Measurements from ENCODE around the gene OTUD7B.
"Not testable (repeated sequence)": the region's sequence is repeated elsewhere in the genome, so short reads cannot be mapped to it uniquely, and the experiment has no call there.

The OTUD7B gene

DNA sequence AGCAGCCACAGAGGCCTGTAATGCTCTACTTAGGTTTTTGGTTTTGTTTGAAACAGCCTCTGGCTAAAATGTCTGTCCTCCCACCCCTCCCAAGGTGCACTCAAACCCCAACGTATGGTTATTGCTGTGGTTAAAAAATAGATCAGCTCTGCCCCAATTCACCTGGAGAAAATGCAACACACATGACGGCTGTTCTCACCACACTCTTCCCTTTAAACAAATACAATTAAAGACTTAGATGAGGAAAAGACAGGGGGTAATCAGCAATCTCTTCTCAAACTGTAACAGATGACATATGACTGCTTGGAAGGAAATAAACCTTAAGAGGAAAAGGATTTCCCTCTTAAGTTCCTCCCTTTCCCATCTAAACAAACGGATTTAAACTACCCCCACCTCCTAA lies 67.6 kb downstream of the OTUD7B start:
- no peak for FAIRE-seq

DNA sequence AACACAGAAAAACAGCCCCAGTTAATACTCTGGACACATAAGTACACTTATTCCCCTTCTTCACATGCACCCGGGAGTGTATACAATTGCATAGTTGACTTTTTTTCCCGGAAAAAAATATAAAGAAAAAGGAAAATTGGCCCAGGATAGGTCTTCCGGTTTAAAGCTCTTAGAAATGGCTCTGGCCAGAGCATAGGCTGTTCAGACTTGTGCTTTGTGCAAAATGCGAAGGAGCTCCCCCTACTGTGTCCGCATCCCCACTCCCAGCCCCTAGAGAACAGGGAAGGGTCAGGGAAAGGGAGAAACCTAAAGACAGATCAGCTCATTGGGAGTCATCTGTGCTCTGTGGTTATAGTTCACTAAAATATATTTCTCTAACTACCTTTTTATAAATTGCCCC lies 68.3 kb downstream of the OTUD7B start:
- FAIRE-seq, result no peak

DNA sequence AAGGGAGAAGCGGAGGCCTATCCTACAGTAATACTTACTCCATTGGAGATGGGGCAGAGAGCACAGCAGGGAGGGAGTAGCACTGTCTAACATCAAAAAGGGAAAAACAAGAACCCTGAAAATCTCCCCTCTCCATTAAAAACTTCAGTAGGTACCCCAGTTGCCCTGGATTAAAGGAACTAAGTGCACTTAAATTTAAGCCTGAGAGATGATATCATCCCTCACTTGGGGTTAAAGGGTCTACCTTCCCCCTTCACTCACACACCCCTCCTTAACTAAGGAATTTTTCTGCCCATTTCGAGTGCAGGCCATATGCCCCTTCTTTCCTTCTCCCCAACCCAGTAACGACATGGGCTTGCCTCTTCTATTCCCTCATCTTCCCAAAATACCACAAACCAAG lies 70.1 kb downstream of the OTUD7B start:
- no peak for FAIRE-seq

DNA sequence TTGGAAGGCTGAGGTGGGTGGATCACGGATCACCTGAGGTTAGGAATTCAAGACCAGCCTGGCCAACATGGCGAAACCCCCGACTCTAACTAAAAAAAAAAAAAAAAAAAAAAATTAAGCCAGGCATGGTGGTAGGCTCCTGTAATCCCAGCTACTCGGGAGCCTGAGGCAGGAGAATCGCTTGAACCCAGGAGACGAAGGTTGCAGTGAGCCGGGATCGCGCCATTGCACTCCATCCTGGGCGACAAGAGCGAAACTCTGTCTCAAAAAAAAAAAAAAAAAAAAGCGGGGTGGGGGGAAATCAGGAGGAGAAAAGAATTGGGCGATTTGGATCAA lies 71.9 kb downstream of the OTUD7B start:
- not testable (repeated sequence) for FAIRE-seq

GRCh38 chr1:149937759-149938158 lies 72.8 kb downstream of the OTUD7B start:
- FAIRE-seq, result no peak

GRCh38 chr1:149936992-149937705 lies 73.4 kb downstream of the OTUD7B start:
- FAIRE-seq, result no peak

GRCh38 chr1:149936170-149936991 lies 74.1 kb downstream of the OTUD7B start, which contains the start of gene MTMR11:
MTMR11 (minus strand) TSS chr1:149936879; CDS start chr1:149936647, 232 bp downstream.
- no peak for FAIRE-seq

DNA sequence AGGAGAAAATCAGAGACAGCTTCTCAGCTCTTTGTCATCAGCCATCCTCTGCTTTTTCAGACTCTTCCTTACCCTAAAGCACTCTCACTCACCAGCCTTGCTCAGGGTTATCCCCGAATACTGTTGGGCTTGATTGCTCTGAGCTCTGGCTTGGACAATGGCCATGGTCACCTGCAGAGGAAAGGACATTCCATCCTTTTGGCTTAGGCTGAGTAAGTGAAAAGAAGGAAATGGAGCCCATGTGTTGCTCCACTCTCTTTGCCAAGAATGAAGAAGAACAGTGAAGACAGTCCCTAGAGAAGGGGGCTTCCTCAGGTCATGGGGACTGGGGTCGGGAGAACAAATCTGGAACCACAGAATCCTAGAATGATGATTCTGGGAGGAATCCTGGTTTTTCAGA lies 76.2 kb downstream of the OTUD7B start:
- no peak for FAIRE-seq

GRCh38 chr1:149933208-149933607 lies 77.3 kb downstream of the OTUD7B start:
- FAIRE-seq, result no peak

- FAIRE-seq, result no peak
Observed at GRCh38 chr1:149932474-149932873, 78.1 kb downstream of the OTUD7B start.

GRCh38 chr1:149931212-149931790 lies 79.2 kb downstream of the OTUD7B start:
- no peak for FAIRE-seq

DNA sequence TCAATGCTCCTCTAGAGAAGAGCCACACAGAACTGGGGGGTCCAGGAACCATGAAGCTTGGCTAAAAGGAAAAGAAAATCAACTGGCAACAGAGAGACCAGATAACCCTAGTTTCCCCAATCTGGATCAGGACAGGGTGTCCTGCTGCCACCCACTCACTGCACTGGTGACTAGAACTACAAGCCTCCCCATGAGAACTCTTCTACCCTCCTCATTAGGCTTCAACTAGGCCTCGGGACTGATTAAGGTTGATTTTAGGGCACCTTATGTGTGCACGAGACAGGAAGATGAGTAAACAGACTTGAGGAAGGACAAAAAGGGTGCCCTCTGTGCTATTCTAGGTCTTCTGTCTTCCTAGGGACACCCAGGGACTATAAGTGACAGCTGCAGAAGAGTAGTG lies 80.7 kb downstream of the OTUD7B start:
- no peak for FAIRE-seq

DNA sequence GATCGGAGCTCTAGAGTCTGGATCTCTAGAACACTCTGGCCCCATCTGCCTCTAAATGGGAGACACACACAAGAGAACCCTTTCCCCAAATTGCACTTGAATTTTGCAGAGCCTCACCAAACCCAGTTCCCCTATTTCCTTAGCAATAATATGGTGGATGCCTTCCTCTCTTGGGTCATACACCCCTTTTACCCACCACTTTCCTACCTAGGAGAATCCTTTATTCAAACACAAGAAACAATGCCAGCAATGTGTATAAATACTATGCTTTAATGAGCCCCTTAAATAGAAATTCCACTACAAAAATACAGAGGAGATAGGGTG lies 82.2 kb downstream of the OTUD7B start:
- no peak for FAIRE-seq

DNA sequence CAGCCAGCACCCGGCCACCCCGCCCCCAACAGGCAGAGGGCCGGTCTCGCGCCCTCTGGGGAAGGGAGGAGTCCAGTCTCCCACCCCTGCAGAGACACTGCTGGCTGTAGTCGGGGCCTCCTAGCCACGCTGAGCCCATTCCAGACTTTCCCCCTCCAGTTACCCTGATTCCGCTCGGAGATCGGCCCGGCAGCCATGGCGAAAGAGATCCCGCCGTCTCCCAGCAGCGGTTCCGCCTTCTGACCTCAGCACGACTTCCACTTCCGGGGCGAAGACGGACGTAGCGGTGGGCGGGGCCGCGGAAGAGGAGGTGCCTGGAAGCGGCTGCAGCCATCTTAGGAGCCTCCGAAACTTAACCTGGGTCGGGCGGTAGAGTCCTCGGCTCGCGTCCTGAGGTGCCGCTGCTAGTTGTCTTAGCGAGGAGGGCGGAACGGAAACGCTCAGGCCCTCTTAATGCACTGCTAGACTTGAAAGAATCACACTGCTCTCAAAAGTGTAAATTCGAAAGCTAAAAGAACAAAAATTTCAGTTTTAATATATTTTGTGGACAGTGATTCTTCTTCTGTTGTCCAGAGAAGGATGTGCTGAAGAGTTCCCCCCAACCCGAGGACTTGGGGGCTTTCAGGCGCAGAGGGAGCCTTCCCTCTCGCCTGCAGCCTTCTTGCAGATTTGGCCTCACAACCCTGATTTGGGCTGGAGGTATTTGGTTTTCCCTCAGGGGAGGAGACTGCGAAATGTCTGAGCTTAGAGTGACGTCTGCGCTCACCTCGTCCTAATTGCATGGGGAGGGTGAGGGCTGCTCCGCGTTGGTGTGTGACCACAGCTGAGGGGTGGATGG lies 82.7 kb downstream of the OTUD7B start, which contains the start of gene SF3B4:
TSS of gene SF3B4 (minus strand) at position 241 of the 838 bp plus-strand sequence. CDS start at position 197, 44 bp downstream.
- FAIRE-seq, result no peak

DNA sequence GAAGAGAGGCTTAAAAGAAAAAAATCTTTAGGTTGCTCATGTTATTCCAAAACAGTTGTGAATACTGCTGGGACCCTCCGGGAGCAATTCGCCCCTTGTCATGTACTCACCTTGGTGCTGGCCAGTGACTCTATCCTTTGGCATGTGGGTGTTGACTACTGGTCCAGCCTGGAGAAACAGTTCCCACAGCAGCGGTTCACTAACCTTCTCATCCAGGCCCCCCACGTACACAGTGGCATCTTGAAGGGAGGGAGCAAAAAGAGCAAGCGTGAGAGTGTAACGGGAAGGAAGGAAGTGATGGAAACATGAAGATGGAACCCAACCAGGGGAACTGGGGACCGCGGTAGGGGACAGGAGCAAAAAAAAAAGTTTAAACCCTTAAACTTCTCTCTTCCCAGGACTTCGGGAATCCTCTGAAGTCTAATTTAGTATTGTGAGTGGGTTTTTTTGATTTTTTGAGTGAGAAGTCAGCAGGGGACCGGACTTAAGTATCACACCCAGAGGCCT lies 83.4 kb downstream of the OTUD7B start:
- no peak for FAIRE-seq

- FAIRE-seq, result no peak
Observed at GRCh38 chr1:149926296-149926695, 84.2 kb downstream of the OTUD7B start.

DNA sequence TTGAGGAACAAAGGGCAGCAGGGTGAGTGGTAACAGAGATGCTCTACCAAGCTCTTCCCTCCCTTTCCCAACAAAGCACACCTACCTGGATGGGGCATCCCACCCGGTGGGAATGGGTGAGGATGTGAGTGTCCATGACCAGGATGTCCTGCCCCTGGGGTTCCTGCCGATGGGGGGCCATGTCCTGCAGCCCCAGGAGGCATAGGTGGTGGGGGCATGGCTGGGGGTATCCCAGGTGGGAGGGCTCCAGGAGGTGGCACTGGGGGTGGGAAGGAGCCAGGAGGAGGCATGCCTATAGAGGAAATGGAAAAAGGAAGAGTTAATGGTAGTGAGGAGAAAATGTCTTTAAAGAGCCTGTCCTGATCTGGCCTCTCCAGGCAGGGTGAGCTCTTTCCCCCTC lies 84.8 kb downstream of the OTUD7B start:
- FAIRE-seq, result no peak

DNA sequence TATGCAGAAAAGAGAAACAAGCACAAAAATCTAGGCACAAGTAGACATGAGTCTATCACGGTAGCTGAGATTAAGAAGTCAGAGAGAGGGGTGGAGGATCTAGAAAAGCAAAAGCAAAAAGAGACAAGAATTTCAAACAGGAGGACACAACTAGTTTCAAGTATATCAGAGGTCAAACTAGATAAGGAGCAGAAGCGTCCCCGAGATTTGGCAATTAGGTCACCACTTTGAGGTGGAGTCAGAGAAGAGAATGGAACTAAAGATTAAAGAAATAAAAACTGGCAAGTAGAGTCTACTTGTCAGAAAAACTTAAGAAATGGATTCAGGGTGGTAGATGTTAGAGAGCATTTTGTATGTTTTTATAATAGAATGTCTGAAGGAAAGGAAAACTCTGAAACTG lies 85.2 kb downstream of the OTUD7B start:
- FAIRE-seq, result no peak

GRCh38 chr1:149923626-149924025 lies 86.9 kb downstream of the OTUD7B start:
- FAIRE-seq, result no peak

DNA sequence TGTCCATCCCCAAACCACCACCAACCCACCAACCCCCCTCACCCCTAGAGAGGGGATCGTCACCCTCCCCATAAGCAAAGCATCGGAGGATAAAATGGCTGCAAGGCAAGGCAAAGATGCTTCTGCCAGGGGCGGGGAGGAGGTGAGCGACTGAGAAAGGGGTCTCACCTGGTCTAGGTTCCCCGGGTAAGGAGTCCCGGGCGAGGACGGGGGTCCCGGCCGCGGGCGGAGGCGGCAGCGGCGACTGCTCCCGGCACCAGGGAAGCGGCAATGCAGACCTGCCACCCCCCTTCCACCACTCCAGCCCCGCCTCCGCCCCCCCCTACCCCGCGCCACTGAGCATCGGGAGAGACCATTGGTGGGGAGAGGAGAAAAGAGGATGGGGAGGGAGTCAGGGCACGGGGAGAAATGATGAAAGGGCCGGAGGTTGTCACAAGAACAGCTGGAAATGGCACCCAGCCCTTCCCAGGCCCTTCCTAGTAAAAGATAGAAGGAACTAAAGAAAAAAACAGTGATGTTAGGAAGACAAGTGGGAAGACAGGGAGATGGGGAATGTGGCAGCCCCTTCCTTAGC lies 92.9 kb downstream of the OTUD7B start, which contains the start of gene SV2A:
TSS of gene SV2A (minus strand) at position 274 of the 574 bp plus-strand sequence. CDS start 4,004 bp downstream, outside the sequence.
- no peak for FAIRE-seq

- no peak for FAIRE-seq
Observed at GRCh38 chr1:149916898-149917252, 93.7 kb downstream of the OTUD7B start.

DNA sequence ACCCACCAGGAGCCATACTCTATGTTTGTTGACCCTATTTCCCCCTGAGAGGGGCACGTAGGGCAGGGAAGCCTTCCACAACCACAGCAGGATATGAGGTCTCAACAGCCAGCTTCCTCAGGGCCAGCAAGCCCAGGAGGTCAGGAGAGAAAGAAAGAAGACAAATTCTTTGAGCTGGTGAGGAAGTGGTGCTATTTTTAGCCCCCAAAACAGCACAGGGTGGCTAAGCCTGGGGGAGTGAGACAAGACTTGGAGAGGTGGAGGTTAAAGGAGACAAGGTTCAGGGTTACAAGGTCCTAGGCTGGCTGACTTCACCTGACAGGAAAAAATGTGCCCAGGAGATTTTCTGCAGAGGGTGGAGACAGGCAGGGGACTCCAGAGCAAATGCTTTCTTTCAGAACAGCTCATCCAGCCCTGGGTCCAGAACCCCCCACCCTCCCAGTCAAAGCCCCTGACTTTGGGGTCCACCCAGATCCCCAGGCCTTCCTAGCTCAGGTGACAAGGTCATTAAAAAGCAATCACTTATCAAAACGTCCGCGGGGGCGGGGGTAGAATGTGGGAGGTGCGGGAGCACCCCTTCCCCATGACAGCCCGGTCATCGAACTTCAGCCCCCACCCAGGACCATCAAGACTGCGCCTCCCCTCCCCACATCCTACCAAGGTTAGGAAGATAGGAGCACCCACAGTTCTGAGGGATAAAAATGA lies 94.2 kb downstream of the OTUD7B start:
- FAIRE-seq, result no peak
